IMR-90 (cell line): ENCODE measurements around the gene MSH2. TPM values are rescaled to one million over a fixed set of nuclear protein-coding genes. Genes with fewer than 3 reads are reported as not detected.

Experiments used
- ATAC-seq: fragments of 200-7000 bp; cut with Tn5 transposase; 2 replicates; pipeline ENCODE4 v1.9.1; 2020; ENCODE audit warnings: low read depth, mild to moderate bottlenecking, moderate library complexity
- BruUV-seq: library from RNA; stranded (reverse); fragments of 400-500 nt; replicated peaks from 2 replicates; lab custom pipeline; 2021; lab: Mats Ljungman, UMichigan
- CTCF ChIA-PET: fragments of 300-600 bp; formaldehyde crosslinking; extraction: SDS; loops from one replicate; lab custom pipeline; 2021; ENCODE audit warnings: antibody characterized with exemption; lab: Yijun Ruan, JAX
- POLR2A ChIA-PET: fragments of 300-600 bp; sonication (Branson Sonifier 250); formaldehyde crosslinking; loops from one replicate; lab custom pipeline; 2022; ENCODE audit warnings: antibody characterized with exemption; ENCODE audit not compliant: unreplicated experiment; lab: Charles Lee
- DNase-seq: peaks from one replicate; pipeline ENCODE4 v3.0.0; 2013
- H2AFZ ChIP-seq: replicated peaks from 2 replicates; pipeline ENCODE3; 2013; ENCODE audit warnings: low read length, mild to moderate bottlenecking; ENCODE audit not compliant: poor library complexity
- H2AK5ac ChIP-seq: 2 replicates; pipeline ENCODE4 v1.6.1; 2013; ENCODE audit warnings: low read depth, low read length, inconsistent platforms
- H2AK9ac ChIP-seq: replicated peaks from 2 replicates; pipeline ENCODE3; 2013; ENCODE audit warnings: mild to moderate bottlenecking, low read depth, low read length, moderate library complexity; ENCODE audit not compliant: poor library complexity
- H2BK120ac ChIP-seq: 2 replicates; pipeline ENCODE4 v1.6.1; 2013; ENCODE audit warnings: low read depth, low read length, inconsistent platforms
- H2BK15ac ChIP-seq: 3 replicates; pipeline ENCODE4 v1.6.1; 2013; ENCODE audit warnings: low read depth, low read length, inconsistent platforms
- H2BK20ac ChIP-seq: 2 replicates; pipeline ENCODE4 v1.6.1; 2013; ENCODE audit warnings: low read depth, mild to moderate bottlenecking, inconsistent platforms, low read length, moderate library complexity
- H2BK5ac ChIP-seq: 2 replicates; pipeline ENCODE4 v1.6.1; 2013; ENCODE audit warnings: mild to moderate bottlenecking, low read depth, low read length, inconsistent platforms; ENCODE audit not compliant: poor library complexity, severe bottlenecking
- H3K14ac ChIP-seq: replicated peaks from 2 replicates; pipeline ENCODE4 v1.6.1; 2013; ENCODE audit warnings: low read depth, low read length, inconsistent platforms
- H3K18ac ChIP-seq: 2 replicates; pipeline ENCODE4 v1.6.1; 2013; ENCODE audit warnings: low read depth, low read length, control low read depth
- H3K23ac ChIP-seq: 2 replicates; pipeline ENCODE4 v1.6.1; 2013; ENCODE audit warnings: low read depth, low read length, inconsistent platforms
- H3K27ac ChIP-seq: 2 replicates; pipeline ENCODE4 v1.5.1; 2013; ENCODE audit warnings: mild to moderate bottlenecking, control low read depth, low read length; ENCODE audit not compliant: insufficient read depth
- H3K27me3 ChIP-seq: 2 replicates; pipeline ENCODE4 v1.6.1; 2013; ENCODE audit warnings: low read length; ENCODE audit not compliant: control insufficient read depth, insufficient read depth
- H3K36me3 ChIP-seq: 2 replicates; pipeline ENCODE4 v1.6.1; 2013; ENCODE audit warnings: low read length, mixed read lengths; ENCODE audit not compliant: control insufficient read depth, insufficient read depth
- H3K4ac ChIP-seq: 2 replicates; pipeline ENCODE4 v1.6.1; 2013; ENCODE audit warnings: low read depth, low read length, inconsistent platforms
- H3K4me1 ChIP-seq: 2 replicates; pipeline ENCODE4 v1.6.1; 2013; ENCODE audit warnings: low read length, mixed read lengths; ENCODE audit not compliant: control insufficient read depth, insufficient read depth
- H3K4me2 ChIP-seq: 2 replicates; pipeline ENCODE4 v1.6.1; 2013; ENCODE audit warnings: low read depth, mild to moderate bottlenecking, control low read depth, low read length, moderate library complexity
- H3K4me3 ChIP-seq: 2 replicates; pipeline ENCODE4 v1.5.1; 2013; ENCODE audit warnings: low read depth, mild to moderate bottlenecking, control low read depth, low read length, moderate library complexity; ENCODE audit not compliant: insufficient read depth
- H3K56ac ChIP-seq: 2 replicates; pipeline ENCODE4 v1.6.1; 2013; ENCODE audit warnings: low read length, inconsistent platforms; ENCODE audit not compliant: insufficient read depth; ENCODE audit errors: extremely low read depth
- H3K79me1 ChIP-seq, 2 experiments: 2 replicates each; pipeline ENCODE4 v1.6.1; 2013; ENCODE audit warnings: low read length in 2 of 2, inconsistent platforms in 1 of 2, low read depth in 1 of 2
- H3K9ac ChIP-seq: 2 replicates; pipeline ENCODE4 v1.6.1; 2013; ENCODE audit warnings: low read depth, low read length, control low read depth
- H3K9me1 ChIP-seq: 2 replicates; pipeline ENCODE4 v1.6.1; 2013; ENCODE audit warnings: low read length, inconsistent platforms; ENCODE audit not compliant: insufficient read depth
- H3K9me3 ChIP-seq: 2 replicates; pipeline ENCODE4 v1.6.1; 2013; ENCODE audit warnings: low read length; ENCODE audit not compliant: control insufficient read depth, insufficient read depth
- H4K20me1 ChIP-seq: 2 replicates; pipeline ENCODE4 v1.6.1; 2013; ENCODE audit warnings: low read length, inconsistent platforms; ENCODE audit not compliant: insufficient read depth
- H4K5ac ChIP-seq: 2 replicates; pipeline ENCODE4 v1.6.1; 2013; ENCODE audit warnings: mild to moderate bottlenecking, low read depth, low read length, control low read depth
- H4K8ac ChIP-seq, 2 experiments: 2 replicates each; pipeline ENCODE4 v1.6.1; 2013; ENCODE audit warnings: low read depth in 2 of 2, low read length in 2 of 2, control low read depth in 1 of 2, inconsistent platforms in 1 of 2
- H4K91ac ChIP-seq: 2 replicates; pipeline ENCODE4 v1.6.1; 2013; ENCODE audit warnings: low read depth, low read length, inconsistent platforms; ENCODE audit not compliant: insufficient read depth
- CEBPB ChIP-seq: IDR thresholded peaks from 2 replicates; pipeline ENCODE4 v1.6.1; 2012; ENCODE audit warnings: low read depth, low read length, improper control_type of control experiment
- CTCF ChIP-seq: conservative IDR thresholded peaks from 2 replicates; pipeline ENCODE4 v1.5.1; 2012; ENCODE audit warnings: mild to moderate bottlenecking, low read depth, low read length, improper control_type of control experiment
- FOS ChIP-seq: fragments of 150-350 bp; IDR thresholded peaks from 2 replicates; pipeline ENCODE4 v1.6.1; 2016; ENCODE audit warnings: low read depth, low read length
- MXI1 ChIP-seq: IDR thresholded peaks from 2 replicates; pipeline ENCODE4 v1.6.1; 2012; ENCODE audit warnings: low read depth, mild to moderate bottlenecking, low read length, moderate library complexity, borderline replicate concordance
- NFE2L2 ChIP-seq: fragments of 150-350 bp; IDR thresholded peaks from 2 replicates; pipeline ENCODE4 v1.6.1; 2016; ENCODE audit warnings: low read depth, mild to moderate bottlenecking, low read length
- RCOR1 ChIP-seq: IDR thresholded peaks from 2 replicates; pipeline ENCODE4 v1.6.1; 2012; ENCODE audit warnings: mild to moderate bottlenecking, low read length, improper control_type of control experiment; ENCODE audit not compliant: insufficient replicate concordance
- RFX5 ChIP-seq: IDR thresholded peaks from 2 replicates; pipeline ENCODE4 v1.8.0; 2012; ENCODE audit warnings: low read depth, mild to moderate bottlenecking, low read length, moderate library complexity
- USF2 ChIP-seq: fragments of 150-350 bp; IDR thresholded peaks from 2 replicates; pipeline ENCODE4 v1.6.1; 2017; ENCODE audit warnings: mild to moderate bottlenecking, antibody characterized with exemption, low read length, low read depth
- WGBS, 2 experiments: methylation state at CpG; one replicate each; pipeline versions ENCODE4 v1.1.5 to v1.1.7; 2013; ENCODE audit warnings: missing lambda C conversion rate in 2 of 2; ENCODE audit not compliant: insufficient read length in 1 of 2; ENCODE audit errors: extremely low coverage in 2 of 2; 5-methylcytosine and 5-hydroxymethylcytosine counted together
- dilution Hi-C: fragments of 300-500 bp; cut with HindIII; formaldehyde crosslinking; loops from one replicate; pipeline ENCODE4 v1.14.3; 2018; ENCODE audit warnings: low sequenced_read_pairs; ENCODE audit not compliant: unreplicated experiment
- in situ Hi-C: fragments of 300-500 bp; cut with MboI; formaldehyde crosslinking; loops from 3 replicates; pipeline ENCODE4 v1.14.3; 2019; ENCODE audit warnings: low sequenced_read_pairs, inconsistent platforms, mixed read lengths
- intact Hi-C: fragments of 100-400 bp; cut with micrococcal nuclease; formaldehyde crosslinking; loops from 2 replicates; pipeline ENCODE4 v1.10.0; 2022
- polyA plus RNA-seq, 3 experiments: library from polyadenylated mRNA; depleted of rRNA; stranded (reverse); fragments of >200 nt; gene quantifications; 2 replicates each; pipeline ENCODE4 v1.2.3, GENCODE V29; 2012; ENCODE audit warnings: low replicate concordance in 1 of 3
- total RNA-seq: library from RNA; depleted of rRNA; stranded (reverse); fragments of >200 nt; gene quantifications from 2 replicates; pipeline ENCODE4 v1.2.3, GENCODE V29; 2012
- TF ChIP-seq, protein P1 (sequence below): fragments of 150-350 bp; IDR thresholded peaks from 2 replicates; pipeline ENCODE4 v1.6.1; 2016; ENCODE audit warnings: low read depth, mild to moderate bottlenecking, low read length, moderate library complexity, borderline replicate concordance

MSH2 gene
- total and polyA plus RNA-seq, 2 of the 4 experiments (the other 2 are of a cell fraction), result 13.8 to 22.6 TPM

DNA sequence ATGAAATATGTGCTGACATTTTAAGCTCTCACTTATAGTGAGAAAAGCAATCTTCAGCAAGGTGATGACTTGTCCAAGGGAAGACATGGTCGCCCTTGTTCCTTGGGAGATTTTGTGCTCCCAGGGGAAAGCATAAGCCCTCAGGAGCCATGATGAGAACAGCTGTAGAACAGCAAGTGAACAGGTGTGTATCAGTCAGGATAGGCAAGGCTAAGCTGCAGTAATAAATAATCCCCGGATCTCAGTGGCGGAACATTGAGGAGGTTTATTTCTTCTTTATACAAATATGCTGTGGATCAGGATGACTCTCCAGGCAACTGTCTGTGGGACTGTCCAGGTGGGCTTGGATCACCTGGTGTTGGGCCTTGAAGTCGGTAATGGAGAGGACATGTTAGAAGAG is 103.1 kb downstream of the MSH2 start:
- Histone ChIP-seq H3K4me3 (no peak overlapping the region), H2AFZ (no peak overlapping the region), H3K4me1 (peaks cover 7% of the 10 kb centered on the region; the same call in 1 of the 2 replicates), H3K36me3 (no peaks in the 10 kb centered on the region), H3K14ac (no peak overlapping the region), H2BK120ac (no peak overlapping the region), H3K23ac (no peak overlapping the region), H2AK9ac (no peak overlapping the region), H4K91ac (no peak overlapping the region), H3K4me2 (no peak overlapping the region), H3K4ac (no peak overlapping the region), H3K9me3 (peaks cover 5% of the 10 kb centered on the region), H3K79me1 (no peaks in the 10 kb centered on the region), H4K8ac (no peak overlapping the region), H2BK20ac (no peak overlapping the region), H2BK15ac (no peak overlapping the region), H3K27ac (no peak overlapping the region), H3K56ac (no peak overlapping the region), H2AK5ac (no peak overlapping the region), H3K9me1 (no peaks in the 10 kb centered on the region), H2BK5ac (no peak overlapping the region), H4K5ac (no peak overlapping the region), H3K18ac (no peak overlapping the region), H3K9ac (no peak overlapping the region), H4K20me1 (no peaks in the 10 kb centered on the region), H3K27me3 (peaks cover 23% of the 10 kb centered on the region)
- no peak for ATAC-seq
- in situ Hi-C loops, result no loop called here
- DNase-seq, result no peak
- no CpG with 5 or more reads among the region's 4 CpGs for WGBS, 2 experiments
- BruUV-seq, result no TSS peak
- POLR2A ChIA-PET, result no interaction called here
- no peak for TF ChIP-seq CEBPB
- TF ChIP-seq, protein P1, sequence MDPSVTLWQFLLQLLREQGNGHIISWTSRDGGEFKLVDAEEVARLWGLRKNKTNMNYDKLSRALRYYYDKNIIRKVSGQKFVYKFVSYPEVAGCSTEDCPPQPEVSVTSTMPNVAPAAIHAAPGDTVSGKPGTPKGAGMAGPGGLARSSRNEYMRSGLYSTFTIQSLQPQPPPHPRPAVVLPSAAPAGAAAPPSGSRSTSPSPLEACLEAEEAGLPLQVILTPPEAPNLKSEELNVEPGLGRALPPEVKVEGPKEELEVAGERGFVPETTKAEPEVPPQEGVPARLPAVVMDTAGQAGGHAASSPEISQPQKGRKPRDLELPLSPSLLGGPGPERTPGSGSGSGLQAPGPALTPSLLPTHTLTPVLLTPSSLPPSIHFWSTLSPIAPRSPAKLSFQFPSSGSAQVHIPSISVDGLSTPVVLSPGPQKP, result no peak
- TF ChIP-seq FOS, result no peak
- TF ChIP-seq USF2, result no peak
- no peak for TF ChIP-seq RFX5
- no peak for TF ChIP-seq MXI1
- TF ChIP-seq RCOR1, result no peak
- no peak for TF ChIP-seq CTCF
- TF ChIP-seq NFE2L2, result no peak
- dilution Hi-C loops, result no loop called here
- CTCF ChIA-PET, result no interaction called here
- intact Hi-C loops, result no loop called here
